PC-3 (cell line): Measurements from ENCODE around the gene TDRD1.

ENCODE experiments used
- CTCF ChIP-seq: fragments of 300-600 bp; sonication (generic); conservative IDR thresholded peaks from 2 replicates; pipeline ENCODE4 v1.5.1; 2017; ENCODE audit warnings: antibody characterized with exemption, low read depth, mild to moderate bottlenecking, low read length
- EZH2 ChIP-seq: fragments of 300-600 bp; sonication (generic); IDR thresholded peaks from one replicate; pipeline ENCODE4 v1.6.1; 2017; ENCODE audit warnings: antibody characterized with exemption, mild to moderate bottlenecking, low read length; ENCODE audit not compliant: unreplicated experiment

GRCh38 chr10:114281006-114281405 lies 101.9 kb downstream of the TDRD1 start:
- no peak for TF ChIP-seq CTCF
- no peak for TF ChIP-seq EZH2
